Neural progenitor cell (in vitro differentiated cells): ENCODE measurements around the gene F5. TPM values are rescaled to one million over a fixed set of nuclear protein-coding genes. Genes with fewer than 3 reads are reported as not detected.

Experiments used
- DNase-seq: peaks from one replicate; pipeline ENCODE4 v3.0.0-alpha.2; 2016; ENCODE audit warnings: low spot score
- H2AFZ ChIP-seq: fragments of 200-600 bp; sonication (generic); replicated peaks from 2 replicates; pipeline ENCODE4 v1.6.1; 2016; ENCODE audit warnings: antibody characterized with exemption
- H3F3A ChIP-seq: fragments of 200-600 bp; sonication (generic); 2 replicates; pipeline ENCODE4 v1.6.1; 2016; ENCODE audit warnings: antibody characterized with exemption, low read depth
- H3K27ac ChIP-seq: fragments of 200-600 bp; sonication (generic); 2 replicates; pipeline ENCODE4 v1.5.1; 2016; ENCODE audit warnings: mild to moderate bottlenecking
- H3K27me3 ChIP-seq: fragments of 200-600 bp; sonication (generic); 2 replicates; pipeline ENCODE4 v1.6.1; 2016; ENCODE audit warnings: mild to moderate bottlenecking, moderate library complexity
- H3K36me3 ChIP-seq: fragments of 200-600 bp; sonication (generic); 2 replicates; pipeline ENCODE4 v1.5.1; 2016
- H3K4me1 ChIP-seq: fragments of 200-600 bp; sonication (generic); 2 replicates; pipeline ENCODE4 v1.6.1; 2016; ENCODE audit warnings: mixed run types
- H3K4me2 ChIP-seq: fragments of 200-600 bp; sonication (generic); 2 replicates; pipeline ENCODE4 v1.6.1; 2016
- H3K4me3 ChIP-seq: fragments of 200-600 bp; sonication (generic); 2 replicates; pipeline ENCODE4 v1.5.1; 2016
- H3K79me2 ChIP-seq: fragments of 200-600 bp; sonication (generic); 2 replicates; pipeline ENCODE4 v1.6.1; 2016; ENCODE audit warnings: low read depth
- H3K9ac ChIP-seq: fragments of 200-600 bp; sonication (generic); 2 replicates; pipeline ENCODE4 v1.6.1; 2016
- H3K9me3 ChIP-seq: fragments of 200-600 bp; sonication (generic); 2 replicates; pipeline ENCODE4 v1.5.1; 2016; ENCODE audit warnings: low read depth
- H4K20me1 ChIP-seq: fragments of 200-600 bp; sonication (generic); 2 replicates; pipeline ENCODE4 v1.6.1; 2016; ENCODE audit warnings: low read depth
- H3K27ac Mint-ChIP-seq: 3 replicates; pipeline ENCODE4 v1.8.0; 2021; ENCODE audit warnings: mixed read lengths
- H3K27me3 Mint-ChIP-seq: 2 replicates; pipeline ENCODE4 v1.8.0; 2022; ENCODE audit warnings: low read depth, mild to moderate bottlenecking, inconsistent platforms, moderate library complexity, mixed read lengths; ENCODE audit not compliant: insufficient read depth
- H3K36me3 Mint-ChIP-seq: 3 replicates; pipeline ENCODE4 v1.8.0; 2021; ENCODE audit warnings: mixed read lengths
- H3K4me1 Mint-ChIP-seq: 3 replicates; pipeline ENCODE4 v1.8.0; 2021; ENCODE audit warnings: mixed read lengths
- H3K4me3 Mint-ChIP-seq: 3 replicates; pipeline ENCODE4 v1.8.0; 2021; ENCODE audit warnings: mild to moderate bottlenecking, moderate library complexity, mixed read lengths
- H3K9me3 Mint-ChIP-seq: 3 replicates; pipeline ENCODE4 v1.8.0; 2020; ENCODE audit warnings: mixed read lengths
- EZH2 ChIP-seq: fragments of 200-600 bp; sonication (generic); IDR thresholded peaks from 2 replicates; pipeline ENCODE4 v1.6.1; 2017; ENCODE audit warnings: antibody characterized with exemption, mild to moderate bottlenecking, moderate library complexity
- EZH2phosphoT487 ChIP-seq: fragments of 200-600 bp; sonication (generic); IDR thresholded peaks from 2 replicates; pipeline ENCODE4 v1.6.1; 2017; ENCODE audit warnings: antibody characterized with exemption
- total RNA-seq: library from RNA; depleted of rRNA; stranded (reverse); fragments of >200 nt; gene quantifications from 2 replicates; pipeline ENCODE4 v1.2.3, GENCODE V29; 2015; ENCODE audit warnings: low replicate concordance
- TF ChIP-seq, protein P1 (sequence below): fragments of 200-600 bp; sonication (generic); IDR thresholded peaks from 2 replicates; pipeline ENCODE4 v1.5.1; 2017; ENCODE audit warnings: antibody characterized with exemption, mild to moderate bottlenecking

F5 gene
- total RNA-seq, 1 donor from 2014 or later, result not detected

DNA sequence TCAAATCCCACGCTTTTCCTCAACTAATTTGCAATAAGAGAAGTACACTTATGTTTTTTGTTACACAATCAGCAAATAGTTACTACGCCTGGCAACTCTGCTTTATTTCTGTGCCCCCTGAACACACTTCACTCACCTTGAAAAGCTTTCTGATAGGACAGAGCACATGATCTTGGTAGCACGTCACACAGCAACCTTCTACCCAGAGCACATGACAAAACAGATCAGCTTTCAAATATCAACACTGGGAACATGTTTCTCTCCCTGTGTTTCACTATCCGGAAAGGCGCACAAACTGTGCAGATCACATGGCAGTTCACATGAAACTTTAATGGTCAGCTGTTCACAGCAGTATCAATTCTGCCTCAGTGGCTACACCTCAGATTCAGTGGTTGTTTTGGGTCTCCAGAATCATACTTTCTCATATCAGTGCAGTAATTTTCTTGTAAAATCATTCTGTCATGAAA lies 102.7 kb downstream of the F5 start:
- H3K27me3 Mint-ChIP-seq, result no peaks in the 10 kb centered on the region
- Histone ChIP-seq H2AFZ (no peak overlapping the region), H3F3A (peaks cover 43% of the 10 kb centered on the region), H3K27me3 (no peaks in the 10 kb centered on the region), H3K27ac (no peak overlapping the region), H3K9me3 (no peaks in the 10 kb centered on the region), H3K36me3 (no peaks in the 10 kb centered on the region), H3K4me2 (peak overlapping the region; percentile 95), H3K4me3 (peak overlapping the region; percentile 79), H3K79me2 (peaks cover 67% of the 10 kb centered on the region), H3K9ac (no peak overlapping the region), H3K4me1 (peaks cover 64% of the 10 kb centered on the region), H4K20me1 (peaks cover 16% of the 10 kb centered on the region)
- H3K4me1 Mint-ChIP-seq, result peaks cover 56% of the 10 kb centered on the region
- TF ChIP-seq, protein P1, sequence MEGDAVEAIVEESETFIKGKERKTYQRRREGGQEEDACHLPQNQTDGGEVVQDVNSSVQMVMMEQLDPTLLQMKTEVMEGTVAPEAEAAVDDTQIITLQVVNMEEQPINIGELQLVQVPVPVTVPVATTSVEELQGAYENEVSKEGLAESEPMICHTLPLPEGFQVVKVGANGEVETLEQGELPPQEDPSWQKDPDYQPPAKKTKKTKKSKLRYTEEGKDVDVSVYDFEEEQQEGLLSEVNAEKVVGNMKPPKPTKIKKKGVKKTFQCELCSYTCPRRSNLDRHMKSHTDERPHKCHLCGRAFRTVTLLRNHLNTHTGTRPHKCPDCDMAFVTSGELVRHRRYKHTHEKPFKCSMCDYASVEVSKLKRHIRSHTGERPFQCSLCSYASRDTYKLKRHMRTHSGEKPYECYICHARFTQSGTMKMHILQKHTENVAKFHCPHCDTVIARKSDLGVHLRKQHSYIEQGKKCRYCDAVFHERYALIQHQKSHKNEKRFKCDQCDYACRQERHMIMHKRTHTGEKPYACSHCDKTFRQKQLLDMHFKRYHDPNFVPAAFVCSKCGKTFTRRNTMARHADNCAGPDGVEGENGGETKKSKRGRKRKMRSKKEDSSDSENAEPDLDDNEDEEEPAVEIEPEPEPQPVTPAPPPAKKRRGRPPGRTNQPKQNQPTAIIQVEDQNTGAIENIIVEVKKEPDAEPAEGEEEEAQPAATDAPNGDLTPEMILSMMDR, result no peak
- TF ChIP-seq EZH2phosphoT487 (no peak), EZH2 (no peak)
- H3K9me3 Mint-ChIP-seq, result no peaks in the 10 kb centered on the region
- H3K36me3 Mint-ChIP-seq, result peaks cover 3% of the 10 kb centered on the region
- no peak overlapping the region for H3K27ac Mint-ChIP-seq
- DNase-seq, result no peak
- H3K4me3 Mint-ChIP-seq, result peak overlapping the region; percentile 98

DNA sequence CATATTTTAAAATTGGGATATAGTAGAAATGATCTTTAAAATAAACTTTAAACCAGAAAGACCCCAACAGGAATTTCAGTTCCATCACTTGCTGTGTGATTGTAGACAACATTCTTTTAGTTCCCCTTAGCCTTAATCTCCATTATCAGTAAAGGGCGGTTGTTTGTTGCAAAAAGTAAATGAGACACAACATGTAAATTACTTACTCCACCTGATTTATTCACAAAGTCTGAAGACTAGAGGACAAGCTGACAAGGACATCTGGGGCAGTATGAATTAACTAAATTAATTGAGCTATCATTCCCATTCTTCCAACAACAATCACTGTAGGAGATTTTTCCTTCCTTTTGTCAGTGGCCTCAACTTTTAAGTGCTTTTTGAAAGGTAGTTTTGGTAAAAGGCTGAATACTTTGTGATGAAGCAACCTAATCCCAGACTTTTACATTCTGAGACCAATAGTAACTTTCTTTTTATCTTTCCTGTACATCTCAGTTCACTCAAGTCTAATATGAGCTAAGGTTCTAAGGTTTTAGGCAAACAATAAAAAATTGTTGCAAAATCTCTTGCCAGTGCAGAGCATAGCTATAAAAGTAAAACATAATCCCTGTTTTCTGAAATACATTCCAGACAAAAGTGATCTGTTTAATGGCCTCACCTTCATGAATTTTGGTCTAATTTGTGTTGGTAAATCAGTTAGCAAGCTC lies 106.8 kb downstream of the F5 start:
- peaks cover 73% of the 10 kb centered on the region for H3K4me1 ChIP-seq
- Mint-ChIP-seq H3K9me3 (no peaks in the 10 kb centered on the region), H3K4me3 (no peak overlapping the region), H3K4me1 (peaks cover 37% of the 10 kb centered on the region), H3K27me3 (no peaks in the 10 kb centered on the region), H3K27ac (no peak overlapping the region), H3K36me3 (peaks cover 16% of the 10 kb centered on the region)
- H4K20me1 ChIP-seq, result peaks cover 15% of the 10 kb centered on the region
- H3K27ac ChIP-seq, result peak overlapping the region; percentile 78
- no peaks in the 10 kb centered on the region for H3K9me3 ChIP-seq
- no peak overlapping the region for H2AFZ ChIP-seq
- no peaks in the 10 kb centered on the region for H3K27me3 ChIP-seq
- H3K4me3 ChIP-seq, result peak overlapping the region; percentile 12
- peak; percentile 16 for DNase-seq
- peaks cover 35% of the 10 kb centered on the region for H3F3A ChIP-seq
- peaks cover 91% of the 10 kb centered on the region for H3K79me2 ChIP-seq
- H3K9ac ChIP-seq, result peak overlapping the region; percentile 9
- no peaks in the 10 kb centered on the region for H3K36me3 ChIP-seq
- TF ChIP-seq EZH2phosphoT487 (no peak), EZH2 (no peak)
- TF ChIP-seq, protein P1, result no peak
- peak overlapping the region; percentile 55 for H3K4me2 ChIP-seq

DNA sequence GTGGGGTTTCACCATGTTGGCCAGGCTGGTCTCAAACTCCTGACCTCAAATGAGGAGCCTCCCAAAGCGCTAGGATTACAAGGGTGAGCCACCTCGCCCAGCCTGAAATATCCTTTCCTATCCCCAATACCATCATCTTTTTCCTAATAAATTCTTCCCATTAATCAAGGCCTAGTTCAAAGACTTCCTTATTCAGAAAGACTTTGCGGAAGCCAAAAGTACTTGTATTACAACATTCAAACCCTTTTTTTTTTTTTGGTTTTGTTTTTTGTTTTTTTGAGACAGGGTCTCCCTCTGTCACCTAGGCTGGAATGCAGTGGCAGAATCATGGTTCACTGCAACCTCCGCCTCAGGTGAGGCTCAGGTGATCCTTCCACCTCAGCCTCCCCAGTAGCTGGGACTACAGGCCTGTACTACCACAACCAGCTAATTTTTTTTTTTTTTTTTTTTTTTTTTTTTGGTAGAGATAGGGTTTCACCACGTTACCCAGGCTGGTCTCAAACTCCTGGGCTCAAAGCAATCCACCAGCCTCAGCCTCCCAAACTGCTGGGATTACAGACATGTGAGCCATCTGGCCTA lies 108.1 kb downstream of the F5 start:
- Histone ChIP-seq H4K20me1 (peaks cover 4% of the 10 kb centered on the region), H3K4me1 (peaks cover 64% of the 10 kb centered on the region), H3K79me2 (peaks cover 78% of the 10 kb centered on the region), H3K27me3 (no peaks in the 10 kb centered on the region), H3K27ac (no peak overlapping the region), H3K4me2 (no peak overlapping the region), H3K9ac (no peak overlapping the region), H3K4me3 (no peak overlapping the region), H3K9me3 (no peaks in the 10 kb centered on the region), H3F3A (peaks cover 35% of the 10 kb centered on the region), H2AFZ (no peak overlapping the region), H3K36me3 (no peaks in the 10 kb centered on the region)
- Mint-ChIP-seq H3K27ac (no peak overlapping the region), H3K27me3 (no peaks in the 10 kb centered on the region), H3K4me3 (no peak overlapping the region), H3K9me3 (no peaks in the 10 kb centered on the region), H3K4me1 (peaks cover 25% of the 10 kb centered on the region), H3K36me3 (peaks cover 16% of the 10 kb centered on the region)
- TF ChIP-seq EZH2phosphoT487, result no peak
- TF ChIP-seq, protein P1, result no peak
- TF ChIP-seq EZH2, result no peak
- DNase-seq, result no peak
